Vagina (tissue), 2 donors: ENCODE results near the gene NID1.

Experiments
- CTCF ChIP-seq, 3 experiments: fragments of 450-650 bp in 2 of 3; fragments of 200-600 bp in 1 of 3; sonication (generic) in 1 of 3; IDR thresholded peaks; one replicate each; pipeline ENCODE4 v1.5.1; 2017 to 2019; ENCODE audit warnings: antibody characterized with exemption in 3 of 3, mild to moderate bottlenecking in 2 of 3, moderate library complexity in 2 of 3
- POLR2A ChIP-seq, 2 donors: fragments of 450-650 bp; IDR thresholded peaks; one replicate each; pipeline ENCODE4 v1.6.1; 2017; ENCODE audit warnings: antibody characterized with exemption in 2 of 2, mild to moderate bottlenecking in 2 of 2, moderate library complexity in 2 of 2

- TF ChIP-seq CTCF (IDR thresholded peaks at IDR 0.05) (no peak), POLR2A (IDR thresholded peaks at IDR 0.05) (no peak)
Measured at GRCh38 chr1:236002025-236002390, 62.9 kb downstream of the NID1 start.
